Measurements from ENCODE around the gene S100P.

GRCh38 chr4:6727081-6727942 lies 33.6 kb downstream of the S100P start:
- TF ChIP-seq CTCF (conservative IDR thresholded peaks at IDR 0.05; ENCODE audit: low read depth, low read length) (no peak), USF2 (IDR thresholded peaks at IDR 0.05; ENCODE audit: low read depth, low read length) (no peak), ELK1 (IDR thresholded peaks at IDR 0.05; ENCODE audit: borderline replicate concordance, low read depth, low read length) (no peak), MAFK (IDR thresholded peaks at IDR 0.05; ENCODE audit: low read depth, low read length) (no peak), FOS (IDR thresholded peaks at IDR 0.05; ENCODE audit: low read depth, low read length) (no peak)
